ENCODE results near the gene POTEH.
"Not testable (repeated sequence)": the region's sequence is repeated elsewhere in the genome, so short reads cannot be mapped to it uniquely, and the experiment has no call there.

POTEH gene

GRCh38 chr22:15689749-15690125, at the start of gene POTEH:
Gene POTEH (plus strand): TSS chr22:15690026. CDS start chr22:15690078, 52 bp downstream.
- DNase-seq (ENCODE audit: low read depth); H3K4me3 ChIP-seq (ENCODE audit: low read depth, low read length): not testable (repeated sequence)

- DNase-seq (ENCODE audit: low read depth); H3K4me3 ChIP-seq (ENCODE audit: low read depth, low read length): not testable (repeated sequence)
These were observed 47.5 kb upstream of the POTEH start for GRCh38 chr22:15642288-15642861.

GRCh38 chr22:15651954-15652353, 37.9 kb upstream of the POTEH start:
- DNase-seq (ENCODE audit: low read depth); H3K4me3 ChIP-seq (ENCODE audit: low read depth, low read length): not testable (repeated sequence)

GRCh38 chr22:15652738-15653137, 37.1 kb upstream of the POTEH start:
- DNase-seq (ENCODE audit: low read depth); H3K4me3 ChIP-seq (ENCODE audit: low read depth, low read length): not testable (repeated sequence)

GRCh38 chr22:15653241-15653640, 36.6 kb upstream of the POTEH start:
- H3K4me3 ChIP-seq (ENCODE audit: low read depth, low read length); DNase-seq (ENCODE audit: low read depth): not testable (repeated sequence)

- H3K4me3 ChIP-seq (ENCODE audit: low read depth, low read length); DNase-seq (ENCODE audit: low read depth): not testable (repeated sequence)
These were observed 28.7 kb upstream of the POTEH start for GRCh38 chr22:15661102-15661501.

GRCh38 chr22:15664682-15665081, 25.1 kb upstream of the POTEH start:
- not testable (repeated sequence) for H3K4me3 ChIP-seq (ENCODE audit: low read depth, low read length); DNase-seq (ENCODE audit: low read depth)

GRCh38 chr22:15665478-15665877, 24.3 kb upstream of the POTEH start:
- not testable (repeated sequence) for DNase-seq (ENCODE audit: low read depth); H3K4me3 ChIP-seq (ENCODE audit: low read depth, low read length)

- DNase-seq (ENCODE audit: low read depth); H3K4me3 ChIP-seq (ENCODE audit: low read depth, low read length): not testable (repeated sequence)
These were observed 20.4 kb upstream of the POTEH start for GRCh38 chr22:15669430-15669829.

GRCh38 chr22:15679702-15680101, 10.1 kb upstream of the POTEH start:
- not testable (repeated sequence) for DNase-seq (ENCODE audit: low read depth); H3K4me3 ChIP-seq (ENCODE audit: low read depth, low read length)

GRCh38 chr22:15684115-15684514, 5.7 kb upstream of the POTEH start:
- DNase-seq (ENCODE audit: low read depth); H3K4me3 ChIP-seq (ENCODE audit: low read depth, low read length): not testable (repeated sequence)

- H3K4me3 ChIP-seq (ENCODE audit: low read depth, low read length); DNase-seq (ENCODE audit: low read depth): not testable (repeated sequence)
These were observed 5.1 kb upstream of the POTEH start for GRCh38 chr22:15684695-15685094.

GRCh38 chr22:15685641-15686040, 4.2 kb upstream of the POTEH start:
- not testable (repeated sequence) for DNase-seq (ENCODE audit: low read depth); H3K4me3 ChIP-seq (ENCODE audit: low read depth, low read length)

- not testable (repeated sequence) for H3K4me3 ChIP-seq (ENCODE audit: low read depth, low read length); DNase-seq (ENCODE audit: low read depth)
These were observed 2.7 kb upstream of the POTEH start for GRCh38 chr22:15687086-15687485.

- DNase-seq (ENCODE audit: low read depth); H3K4me3 ChIP-seq (ENCODE audit: low read depth, low read length): not testable (repeated sequence)
These were observed 2.1 kb upstream of the POTEH start for GRCh38 chr22:15687676-15688075.

- H3K4me3 ChIP-seq (ENCODE audit: low read depth, low read length); DNase-seq (ENCODE audit: low read depth): not testable (repeated sequence)
These were observed 1.7 kb upstream of the POTEH start for GRCh38 chr22:15688090-15688489.

GRCh38 chr22:15689012-15689748, 646 bp upstream of the POTEH start:
- DNase-seq (ENCODE audit: low read depth); H3K4me3 ChIP-seq (ENCODE audit: low read depth, low read length): not testable (repeated sequence)

- not testable (repeated sequence) for H3K4me3 ChIP-seq (ENCODE audit: low read depth, low read length); DNase-seq (ENCODE audit: low read depth)
These were observed 23.8 kb downstream of the POTEH start for GRCh38 chr22:15713600-15713999.

- not testable (repeated sequence) for DNase-seq (ENCODE audit: low read depth); H3K4me3 ChIP-seq (ENCODE audit: low read depth, low read length)
These were observed 24.3 kb downstream of the POTEH start for GRCh38 chr22:15714125-15714524.

- DNase-seq (ENCODE audit: low read depth); H3K4me3 ChIP-seq (ENCODE audit: low read depth, low read length): not testable (repeated sequence)
These were observed 32.1 kb downstream of the POTEH start for GRCh38 chr22:15721884-15722283.
